Stimulated activated CD4-positive, alpha-beta T cell treated with anti-CD3 and anti-CD28 coated beads, Interleukin-12 subunit alpha, Interleukin-12 subunit beta, amount 100 ng/mL, for 4 hours (primary cell): ENCODE measurements around the gene CHD2.
A peak's percentile ranks its signal among the peaks of the same experiment; 100 is the strongest.
"Not testable (repeated sequence)": the region's sequence is repeated elsewhere in the genome, so short reads cannot be mapped to it uniquely, and the experiment has no call there.

Experiments
- DNase-seq: peaks from one replicate; pipeline ENCODE4 v3.0.0-alpha.2; 2020

CHD2 gene

GRCh38 chr15:93024293-93024692 is 124.2 kb downstream of the CHD2 start:
- DNase-seq, result no peak

GRCh38 chr15:93024716-93025624 is 124.8 kb downstream of the CHD2 start:
- DNase-seq, result no peak

GRCh38 chr15:93025625-93025982 is 125.5 kb downstream of the CHD2 start:
- no peak for DNase-seq

GRCh38 chr15:93026380-93026817 is 126.3 kb downstream of the CHD2 start:
- DNase-seq, result no peak

- DNase-seq, result no peak
These were observed 127.3 kb downstream of the CHD2 start for GRCh38 chr15:93027413-93027812.

- no peak for DNase-seq
These were observed 128.0 kb downstream of the CHD2 start for GRCh38 chr15:93028111-93028631.

GRCh38 chr15:93028632-93029213 is 128.6 kb downstream of the CHD2 start:
- DNase-seq, result no peak

- no peak for DNase-seq
These were observed 129.2 kb downstream of the CHD2 start for GRCh38 chr15:93029214-93029835.

- DNase-seq, result no peak
These were observed 129.8 kb downstream of the CHD2 start for GRCh38 chr15:93029836-93030429.

GRCh38 chr15:93030430-93031102 is 130.4 kb downstream of the CHD2 start:
- DNase-seq, result peak; percentile 54

- no peak for DNase-seq
These were observed 131.0 kb downstream of the CHD2 start for GRCh38 chr15:93031103-93031464.

GRCh38 chr15:93031557-93032384 is 131.6 kb downstream of the CHD2 start:
- DNase-seq, result not testable (repeated sequence)

- not testable (repeated sequence) for DNase-seq
These were observed 132.5 kb downstream of the CHD2 start for GRCh38 chr15:93032515-93033206.

- no peak for DNase-seq
These were observed 133.4 kb downstream of the CHD2 start for GRCh38 chr15:93033434-93034045.

- DNase-seq, result no peak
These were observed 134.4 kb downstream of the CHD2 start for GRCh38 chr15:93034512-93034911.

GRCh38 chr15:93035092-93035915 is 135.2 kb downstream of the CHD2 start:
- no peak for DNase-seq

GRCh38 chr15:93035953-93036810 is 136.1 kb downstream of the CHD2 start:
- peak; percentile 43 for DNase-seq

- DNase-seq, result no peak
These were observed 137.1 kb downstream of the CHD2 start for GRCh38 chr15:93036951-93037819.
